Measurements from ENCODE around the gene MFSD12. TPM values are rescaled to one million over a fixed set of nuclear protein-coding genes. Genes with fewer than 3 reads are reported as not detected.

Gene MFSD12
- total RNA-seq, 8 experiments from 2014 or later: 21.9 to 87.4 (median 44.0) TPM

DNA sequence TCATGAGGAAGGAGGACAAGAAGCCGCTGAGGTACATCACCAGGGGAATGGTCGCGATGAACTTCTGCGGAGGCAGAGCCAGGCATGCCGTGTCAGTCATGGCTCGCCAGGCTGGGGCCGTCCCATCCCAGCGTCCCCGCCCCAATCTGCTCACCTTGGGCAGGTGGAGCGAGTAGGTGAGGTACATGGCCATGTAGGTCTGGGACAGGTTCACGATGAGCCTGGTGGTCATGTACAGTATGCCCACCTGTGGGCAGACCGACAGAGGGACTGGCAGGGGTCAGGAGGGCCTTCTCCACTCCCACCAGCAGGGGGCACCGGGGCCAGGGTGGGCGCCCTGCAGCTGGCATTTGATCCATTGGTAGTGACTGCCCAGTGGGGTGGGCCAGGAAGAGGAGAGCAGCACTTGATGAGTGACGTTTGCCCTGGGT lies 10.1 kb downstream of the MFSD12 start:
- in situ Hi-C loops (cut with MboI; ENCODE audit: low pct_unique_long_range_greater_than_20kb in 2 of 9, low sequenced_read_pairs in 9 of 9, unreplicated experiment in 9 of 9): no loop called here

DNA sequence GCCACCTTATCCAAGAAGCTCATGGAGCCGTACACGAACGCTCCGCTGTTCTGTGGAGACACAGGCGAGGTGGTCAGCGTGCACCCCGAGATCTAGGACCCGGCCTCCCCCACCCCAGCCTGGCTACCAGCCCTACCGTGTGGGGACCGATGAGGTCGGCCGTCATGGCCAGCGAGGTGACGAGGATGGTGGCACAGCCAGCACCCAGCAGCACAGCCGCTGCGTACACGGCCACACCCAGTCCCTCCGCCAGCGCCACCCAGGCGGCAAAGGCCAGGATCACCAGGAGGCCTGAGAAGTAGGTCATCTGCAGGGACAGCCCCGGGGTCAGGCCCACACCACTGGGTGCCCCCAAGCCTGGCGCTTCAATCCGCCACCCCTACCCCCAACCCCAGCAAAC lies 11.3 kb downstream of the MFSD12 start:
- no peak overlapping the region for H3K27ac ChIP-seq
- 89 to 100% (median 100%) methylated on average over 1 to 8 of the region's 23 CpGs; no CpG with 5 or more reads in 7 of the 10 experiments for WGBS, 10 experiments
- no peak for ATAC-seq (replicated peaks in 6 of 8)
- no peaks in the 10 kb centered on the region for H3K4me1 ChIP-seq (replicated peaks in 1 of 2)
- in situ Hi-C loops (cut with MboI; ENCODE audit: low pct_unique_long_range_greater_than_20kb in 2 of 9, low sequenced_read_pairs in 9 of 9, unreplicated experiment in 9 of 9): no loop called here
- no peak overlapping the region for H3K4me3 ChIP-seq

More for the DNA sequence above, 10.1 kb downstream of the MFSD12 start:
- H3K4me1 ChIP-seq (replicated peaks in 1 of 2): no peaks in the 10 kb centered on the region
- 90% methylated on average over 8 of the region's 15 CpGs; no CpG with 5 or more reads in 9 of the 10 experiments for WGBS, 10 experiments
- ATAC-seq (replicated peaks in 6 of 8): peak in 2 of 8 experiments; percentile 12 to 32
- H3K4me3 ChIP-seq: no peak overlapping the region
- H3K27ac ChIP-seq: no peak overlapping the region

GRCh38 chr19:3545669-3546034 lies 11.7 kb downstream of the MFSD12 start:
- in situ Hi-C loops (cut with MboI; ENCODE audit: low pct_unique_long_range_greater_than_20kb in 2 of 9, low sequenced_read_pairs in 9 of 9, unreplicated experiment in 9 of 9): no loop called here
- H3K4me3 ChIP-seq: no peak overlapping the region
- H3K4me1 ChIP-seq (replicated peaks in 1 of 2): no peaks in the 10 kb centered on the region
- H3K27ac ChIP-seq: no peak overlapping the region
- 53 to 100% (median 79%) methylated on average over 2 to 7 of the region's 10 CpGs; no CpG with 5 or more reads in 3 of the 10 experiments for WGBS, 10 experiments
- ATAC-seq (replicated peaks in 6 of 8): no peak

DNA sequence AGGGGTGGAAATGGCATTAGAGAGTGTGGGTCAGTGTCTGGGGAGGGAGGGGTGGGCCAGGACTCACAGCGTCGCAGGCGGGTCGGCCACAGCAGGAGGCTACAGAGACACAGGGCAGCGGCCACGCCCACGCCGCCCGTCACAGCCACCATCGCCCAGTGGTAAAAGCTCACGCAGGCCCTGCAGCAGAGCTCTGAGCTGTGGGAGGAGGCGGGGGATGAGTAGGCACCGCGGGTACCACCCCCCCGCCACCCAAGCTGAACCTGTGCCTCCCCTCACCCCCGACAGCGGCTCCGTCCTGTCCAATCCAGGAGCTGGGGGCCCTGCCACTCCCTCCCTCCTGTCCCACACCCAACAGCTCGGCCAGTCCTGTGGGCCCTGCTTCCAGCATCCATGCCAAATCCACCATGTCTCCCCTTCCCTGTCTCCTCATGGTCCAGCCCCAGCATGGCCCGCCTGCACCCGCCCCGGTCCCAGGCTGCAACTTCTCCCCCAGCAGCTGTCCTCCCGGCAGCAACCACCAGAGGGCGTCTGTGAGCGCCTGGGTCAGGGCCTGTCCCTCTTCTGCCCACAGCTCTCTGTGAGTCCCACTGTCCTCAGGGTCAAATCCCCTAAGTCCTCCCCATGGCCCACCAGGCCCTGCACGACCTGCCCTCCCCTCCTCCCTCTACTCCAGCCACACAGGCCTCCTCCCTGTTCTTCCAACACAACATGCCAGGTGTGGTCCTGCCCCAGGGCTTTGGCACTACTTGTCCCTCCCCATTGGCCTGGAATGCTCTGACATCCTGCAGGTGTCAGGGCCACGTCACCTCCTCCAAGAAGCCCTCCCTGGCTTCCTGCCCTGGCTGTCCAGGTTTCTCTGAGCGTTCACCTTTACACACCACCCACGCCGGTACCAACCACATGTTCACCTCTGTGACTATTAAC lies 12.4 kb downstream of the MFSD12 start:
- Histone ChIP-seq H3K4me3 (no peak overlapping the region), H3K4me1 (replicated peaks in 1 of 2) (no peaks in the 10 kb centered on the region), H3K27ac (no peak overlapping the region)
- peak; percentile 60 to 91 (median 78) for ATAC-seq (replicated peaks in 6 of 8)
- WGBS, 10 experiments: 11 to 100% (median 100%) methylated on average over 1 to 4 of the region's 30 CpGs; no CpG with 5 or more reads in 5 of the 10 experiments
- in situ Hi-C loops (cut with MboI; ENCODE audit: low pct_unique_long_range_greater_than_20kb in 2 of 9, low sequenced_read_pairs in 9 of 9, unreplicated experiment in 9 of 9): no loop called here

DNA sequence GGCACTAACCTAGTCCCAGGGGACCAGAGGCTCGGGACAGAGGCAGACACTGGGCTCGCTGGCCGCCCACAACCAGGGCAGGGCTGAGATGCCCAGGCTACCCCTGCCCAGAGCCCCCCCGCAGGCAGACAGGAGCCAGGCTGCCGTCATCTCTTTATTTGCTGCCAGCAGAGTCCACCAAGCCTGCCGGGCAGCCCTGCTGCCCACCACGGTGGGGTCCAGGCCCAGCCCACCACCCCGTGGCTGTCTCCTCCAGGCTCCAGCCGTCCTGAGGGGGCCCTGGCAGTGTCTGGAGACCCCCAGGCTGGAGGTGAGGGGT lies 13.4 kb downstream of the MFSD12 start:
- no peak overlapping the region for H3K27ac ChIP-seq

DNA sequence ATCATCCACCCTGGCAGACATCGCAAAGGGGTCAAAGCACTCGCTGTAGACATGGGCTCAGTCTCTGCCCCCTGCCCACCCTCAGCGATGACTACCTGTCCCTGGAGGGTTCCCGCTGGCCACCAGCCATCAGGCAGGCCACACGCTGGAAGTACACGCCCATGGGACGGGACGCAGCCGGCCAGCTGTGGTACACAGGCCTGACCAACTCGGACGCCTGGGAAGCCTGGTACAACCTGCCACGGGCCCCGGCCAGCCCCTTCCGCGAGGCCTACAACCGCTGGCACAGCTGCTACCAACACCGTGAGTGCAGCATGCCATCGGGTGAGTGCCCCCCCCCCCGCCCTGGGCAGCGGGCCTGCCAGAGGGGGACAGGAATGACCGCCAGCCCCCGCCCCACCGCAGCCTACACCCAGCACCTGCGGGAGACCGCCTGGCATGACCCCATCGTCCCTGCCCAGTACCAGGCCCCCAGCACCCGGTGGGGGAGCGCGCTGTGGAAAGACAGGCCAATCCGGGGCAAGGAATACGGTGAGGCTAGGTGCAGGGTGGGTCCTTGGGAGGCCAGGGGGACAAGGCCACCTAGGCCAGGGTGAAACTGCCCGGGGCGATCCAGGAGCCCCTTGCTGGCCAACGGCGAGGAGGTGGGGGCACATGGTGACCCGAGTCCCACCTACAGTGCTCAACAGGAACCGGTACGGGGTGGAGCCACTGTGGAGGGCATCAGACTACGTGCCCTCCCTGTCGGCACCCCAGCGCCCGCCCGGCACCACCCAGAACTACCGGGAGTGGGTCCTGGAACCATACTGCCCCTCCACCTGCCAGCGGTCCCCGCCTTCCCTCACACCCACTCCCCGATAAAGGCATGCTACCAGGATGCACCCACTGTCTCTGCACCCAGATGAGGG lies 14.0 kb downstream of the MFSD12 start:
- Histone ChIP-seq H3K4me1 (replicated peaks in 1 of 2) (peaks cover 0 to 11% of the 10 kb centered on the region in 2 donors), H3K4me3 (no peak overlapping the region), H3K27ac (no peak overlapping the region)
- peak in 2 of 8 experiments; percentile 2 to 4 for ATAC-seq (replicated peaks in 6 of 8)
- WGBS, 10 experiments: 95% methylated on average over 4 of the region's 47 CpGs; no CpG with 5 or more reads in 9 of the 10 experiments
- in situ Hi-C loops (cut with MboI; ENCODE audit: low pct_unique_long_range_greater_than_20kb in 2 of 9, low sequenced_read_pairs in 9 of 9, unreplicated experiment in 9 of 9): no loop called here

More for the DNA sequence above, 13.4 kb downstream of the MFSD12 start:
- Histone ChIP-seq H3K4me1 (replicated peaks in 1 of 2) (peaks cover 0 to 6% of the 10 kb centered on the region in 2 donors), H3K4me3 (no peak overlapping the region)
- no peak for ATAC-seq (replicated peaks in 6 of 8)
- no CpG with 5 or more reads among the region's 9 CpGs for WGBS, 10 experiments
- in situ Hi-C loops (cut with MboI; ENCODE audit: low pct_unique_long_range_greater_than_20kb in 2 of 9, low sequenced_read_pairs in 9 of 9, unreplicated experiment in 9 of 9): no loop called here

GRCh38 chr19:3539756-3540118 lies 17.6 kb downstream of the MFSD12 start:
- Histone ChIP-seq H3K4me3 (no peak overlapping the region), H3K4me1 (replicated peaks in 1 of 2) (peaks cover 0 to 11% of the 10 kb centered on the region in 2 donors), H3K27ac (no peak overlapping the region)
- in situ Hi-C loops (cut with MboI; ENCODE audit: low pct_unique_long_range_greater_than_20kb in 2 of 9, low sequenced_read_pairs in 9 of 9, unreplicated experiment in 9 of 9): no loop called here
- WGBS, 10 experiments: 83 to 100% methylated on average over 1 of the region's 1 CpG; no CpG with 5 or more reads in 8 of the 10 experiments
- ATAC-seq (replicated peaks in 6 of 8): no peak

GRCh38 chr19:3538965-3539755 lies 18.2 kb downstream of the MFSD12 start, which contains the start of gene TEKTIP1:
TSS of gene TEKTIP1 (plus strand) at chr19:3539174. CDS start at chr19:3539178, 4 bp downstream.
- in situ Hi-C loops (cut with MboI; ENCODE audit: low pct_unique_long_range_greater_than_20kb in 2 of 9, low sequenced_read_pairs in 9 of 9, unreplicated experiment in 9 of 9): no loop called here
- no peak within 1 kb of the TSS for H3K4me3 ChIP-seq
- ATAC-seq (replicated peaks in 6 of 8): peak in 7 of 8 experiments; percentile 19 to 66 (median 34)
- H3K27ac ChIP-seq: peak within 1 kb of the TSS in 1 of 2 donors; percentile 70
- 13 to 100% (median 60%) methylated on average over 2 to 7 of the region's 28 CpGs; no CpG with 5 or more reads in 4 of the 10 experiments for WGBS, 10 experiments
- peaks cover 0 to 11% of the 10 kb centered on the region in 2 donors for H3K4me1 ChIP-seq (replicated peaks in 1 of 2)

DNA sequence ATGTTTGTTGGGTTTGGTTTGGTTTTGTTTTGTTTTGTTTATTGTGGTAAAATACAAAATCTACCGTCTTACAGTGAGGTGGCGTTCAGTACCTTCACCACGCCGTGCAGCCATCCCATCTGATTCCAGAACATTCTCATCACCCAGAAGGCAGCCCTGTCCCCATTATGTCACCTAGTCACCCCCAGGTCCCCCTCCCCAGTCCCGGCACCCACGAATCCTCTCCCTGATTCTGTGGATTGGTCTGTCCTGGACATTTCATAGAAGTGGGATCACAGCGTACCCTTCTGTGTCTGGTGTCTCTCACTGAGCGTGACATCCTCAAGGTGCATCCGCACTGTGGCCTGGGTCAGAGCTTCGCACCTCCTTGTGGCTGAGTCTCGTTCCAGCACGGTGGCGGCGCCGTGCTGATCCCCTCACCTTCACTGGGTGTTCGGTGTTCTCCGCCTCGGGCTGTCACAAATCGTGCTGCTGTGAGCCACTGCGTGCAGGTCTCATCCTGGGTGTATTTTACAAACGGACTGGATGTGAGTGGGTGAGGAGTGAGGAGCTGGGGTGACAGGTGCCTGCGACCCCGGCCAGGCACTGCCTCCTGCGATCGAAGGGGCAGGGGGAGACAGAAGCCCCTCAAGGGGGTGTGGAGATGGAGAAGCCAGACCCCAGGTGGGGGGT lies 19.0 kb downstream of the MFSD12 start:
- H3K27ac ChIP-seq: peak overlapping the region in 1 of 2 donors; percentile 70
- 80 to 96% (median 88%) methylated on average over 2 to 6 of the region's 25 CpGs; no CpG with 5 or more reads in 5 of the 10 experiments for WGBS, 10 experiments
- peaks cover 0 to 11% of the 10 kb centered on the region in 2 donors for H3K4me1 ChIP-seq (replicated peaks in 1 of 2)
- no peak overlapping the region for H3K4me3 ChIP-seq
- in situ Hi-C loops (cut with MboI; ENCODE audit: low pct_unique_long_range_greater_than_20kb in 2 of 9, low sequenced_read_pairs in 9 of 9, unreplicated experiment in 9 of 9): no loop called here
- ATAC-seq (replicated peaks in 6 of 8): peak in 4 of 8 experiments; percentile 2 to 13 (median 6)

DNA sequence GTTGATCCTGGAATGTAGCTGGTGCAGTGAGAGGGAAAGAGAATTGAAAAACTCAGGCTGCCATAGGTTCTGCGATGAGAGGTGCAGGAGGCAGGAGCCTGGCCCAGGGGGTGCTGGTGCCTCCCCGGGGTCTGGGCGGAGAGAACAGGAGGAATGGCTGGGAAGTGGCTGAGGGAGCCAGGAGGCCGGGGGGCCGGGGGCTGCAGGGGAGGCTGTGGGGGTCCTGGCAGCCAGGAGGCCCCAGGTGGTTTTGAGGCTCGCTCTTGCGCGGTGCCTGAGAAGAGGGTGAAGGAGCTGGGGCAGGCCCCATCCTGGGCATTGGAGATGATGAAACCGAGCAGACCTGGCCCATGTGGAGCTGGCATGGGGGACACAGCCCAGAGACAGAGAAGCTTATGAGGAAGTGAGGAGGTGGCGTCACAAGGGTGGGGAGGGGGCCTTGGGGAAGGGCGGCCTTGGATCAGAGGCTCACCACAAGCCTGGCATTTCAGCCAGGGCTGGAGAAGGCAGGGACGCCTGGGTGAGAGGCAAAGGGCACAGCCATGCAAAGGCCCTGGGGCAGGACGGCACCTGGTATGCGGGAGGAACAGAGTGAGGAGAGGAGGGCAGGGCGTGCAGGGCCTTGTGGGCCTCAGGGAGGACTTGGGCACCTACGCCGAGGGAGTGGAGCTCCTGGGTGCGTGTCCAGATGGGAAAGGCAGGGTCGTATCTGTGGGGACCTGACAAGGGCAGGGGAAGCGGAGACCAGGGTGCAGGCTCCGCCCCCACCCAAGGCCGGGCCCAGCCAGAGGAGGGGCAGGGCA lies 19.7 kb downstream of the MFSD12 start:
- Histone ChIP-seq H3K4me3 (no peak overlapping the region), H3K27ac (peak overlapping the region in 1 of 2 donors; percentile 42), H3K4me1 (replicated peaks in 1 of 2) (peaks cover 0 to 11% of the 10 kb centered on the region in 2 donors)
- WGBS, 10 experiments: 79 to 93% (median 83%) methylated on average over 1 to 5 of the region's 22 CpGs; no CpG with 5 or more reads in 6 of the 10 experiments
- peak in 7 of 8 experiments; percentile 1 to 13 (median 6) for ATAC-seq (replicated peaks in 6 of 8)
- in situ Hi-C loops (cut with MboI; ENCODE audit: low pct_unique_long_range_greater_than_20kb in 2 of 9, low sequenced_read_pairs in 9 of 9, unreplicated experiment in 9 of 9): no loop called here

DNA sequence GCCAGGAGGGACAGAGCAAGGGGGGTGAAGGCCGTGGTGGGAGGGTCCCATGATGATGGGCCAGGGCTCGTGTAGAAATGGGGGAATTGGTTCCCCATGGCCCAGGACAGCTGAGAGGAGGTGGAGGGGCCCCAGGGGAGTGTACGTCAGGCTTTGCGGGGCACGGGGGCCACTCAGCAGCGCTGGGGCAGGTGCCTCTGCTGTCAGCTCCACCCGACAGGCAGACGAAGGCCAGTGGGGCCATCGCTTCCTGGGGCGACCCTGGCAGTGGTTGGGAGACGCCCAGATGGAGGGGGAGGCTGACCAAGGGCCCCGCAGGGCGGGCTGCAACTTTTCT lies 20.3 kb downstream of the MFSD12 start:
- H3K27ac ChIP-seq: peak overlapping the region in 1 of 2 donors; percentile 42
- in situ Hi-C loops (cut with MboI; ENCODE audit: low pct_unique_long_range_greater_than_20kb in 2 of 9, low sequenced_read_pairs in 9 of 9, unreplicated experiment in 9 of 9): no loop called here
- ATAC-seq (replicated peaks in 6 of 8): peak in 2 of 8 experiments; percentile 3 to 6
- no peak overlapping the region for H3K4me3 ChIP-seq
- WGBS, 10 experiments: 75 to 80% methylated on average over 2 of the region's 13 CpGs; no CpG with 5 or more reads in 8 of the 10 experiments
- H3K4me1 ChIP-seq (replicated peaks in 1 of 2): peaks cover 0 to 11% of the 10 kb centered on the region in 2 donors

All from motor neuron (in vitro differentiated cells).